Stimulated activated CD8-positive, alpha-beta memory T cell treated with anti-CD3 and anti-CD28 coated beads, Interleukin-4, amount 100 ng/mL, for 48 hours (primary cell): ENCODE results near the gene SDK2.
A peak's percentile ranks its signal among the peaks of the same experiment; 100 is the strongest.

Experiments
- DNase-seq: peaks from one replicate; pipeline ENCODE4 v3.0.0-alpha.2; 2020

SDK2 gene

DNA sequence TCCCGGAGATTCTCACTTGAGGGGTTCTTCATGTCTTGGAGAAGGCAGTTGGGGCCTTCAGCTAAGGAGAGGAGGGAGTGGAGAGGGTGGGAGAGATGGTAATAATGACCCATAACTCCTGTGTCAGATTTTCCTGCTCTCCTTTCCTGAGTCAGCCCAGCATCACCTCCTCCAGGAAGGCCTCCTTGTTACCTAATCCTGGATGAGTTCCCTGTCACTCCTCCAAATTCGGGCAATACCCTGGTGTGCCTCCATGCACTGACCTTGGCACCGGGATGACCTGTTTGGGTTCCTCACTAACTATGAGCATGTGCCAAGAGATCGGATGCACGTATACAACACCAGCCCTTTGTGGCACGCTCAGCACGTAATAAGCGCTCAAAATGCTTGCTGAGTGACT, 38.8 kb downstream of the SDK2 start:
- no peak for DNase-seq

DNA sequence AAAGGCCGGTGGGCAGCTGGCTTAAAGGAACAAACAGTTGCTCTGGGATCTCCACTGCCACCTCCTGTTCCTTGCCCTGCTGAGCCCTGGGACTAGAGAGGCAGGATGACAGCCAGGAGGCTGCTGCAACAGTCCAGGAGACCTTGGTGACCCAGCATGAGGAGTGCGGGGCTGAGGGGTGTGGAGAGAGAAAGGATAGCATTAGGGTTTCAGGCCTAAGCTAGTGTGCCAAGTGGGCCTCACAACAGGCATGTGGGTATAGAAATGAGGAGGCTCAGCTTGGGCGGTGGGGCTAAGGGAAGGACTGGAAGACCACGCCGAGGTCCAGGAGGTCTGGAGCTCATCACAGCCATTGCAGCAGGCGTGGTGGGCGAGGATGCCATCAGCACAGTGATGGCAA, 39.8 kb downstream of the SDK2 start:
- no peak for DNase-seq

GRCh38 chr17:73603971-73604370, 40.3 kb downstream of the SDK2 start:
- no peak for DNase-seq

DNA sequence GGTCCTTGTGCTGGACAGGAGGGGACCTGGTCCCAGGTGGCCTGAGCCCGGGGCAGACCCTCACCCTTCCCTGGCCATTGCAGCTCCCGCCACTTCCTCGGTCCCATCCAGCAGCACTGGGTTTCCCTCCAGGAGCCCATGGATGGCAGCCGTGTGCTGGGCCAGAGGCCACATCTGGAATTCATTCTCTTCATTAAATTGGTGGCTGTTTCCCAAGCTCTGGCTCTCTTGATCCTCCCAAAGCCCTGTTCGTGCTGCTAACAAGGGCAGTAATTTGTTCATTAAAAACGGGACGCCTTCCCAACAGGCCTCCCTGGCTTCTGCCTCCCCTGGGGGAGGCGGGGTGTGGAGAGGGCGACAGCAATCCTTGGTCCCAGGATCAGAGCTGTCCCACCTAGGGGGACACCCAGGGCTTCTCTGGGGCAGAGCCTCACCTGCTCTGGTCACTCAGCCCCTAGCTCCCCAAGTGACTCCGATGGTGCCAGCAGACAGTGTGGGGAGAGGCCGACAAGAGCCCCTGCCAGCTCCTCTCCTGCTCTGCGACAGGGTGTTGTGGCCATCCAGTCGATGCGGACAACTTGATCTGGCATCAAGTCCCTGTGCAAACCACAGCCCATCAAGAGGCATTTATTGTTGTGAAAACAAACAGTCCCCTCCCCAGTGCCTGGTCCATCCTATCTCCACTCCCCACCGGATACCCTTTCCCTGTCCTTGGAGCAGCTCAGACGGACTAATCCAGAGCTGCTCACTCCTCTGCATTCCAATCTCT, 44.0 kb downstream of the SDK2 start:
- no peak for DNase-seq

DNA sequence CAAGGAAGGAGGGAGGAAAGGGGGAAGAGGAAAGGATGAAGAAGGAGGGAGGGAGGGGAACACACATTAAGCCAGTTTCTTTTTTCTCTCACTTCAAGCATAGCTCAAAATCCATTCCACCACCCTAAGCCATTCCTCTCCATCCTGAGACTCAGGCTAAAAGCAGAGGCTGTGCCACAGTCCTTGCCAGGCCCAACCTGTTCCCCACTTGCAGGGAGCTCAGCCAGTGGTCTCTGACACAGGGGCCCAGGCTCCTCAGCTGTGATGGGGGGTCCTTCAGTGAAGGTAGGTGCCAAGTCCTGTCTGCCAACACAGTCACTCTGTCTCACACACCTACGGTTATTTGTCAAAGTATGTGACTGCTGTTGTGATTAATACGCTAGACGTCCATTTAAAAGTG, 44.6 kb downstream of the SDK2 start:
- DNase-seq: no peak

GRCh38 chr17:73598212-73598611, 46.0 kb downstream of the SDK2 start:
- DNase-seq: no peak

- DNase-seq: no peak
Measured at GRCh38 chr17:73595931-73596330, 48.3 kb downstream of the SDK2 start.

DNA sequence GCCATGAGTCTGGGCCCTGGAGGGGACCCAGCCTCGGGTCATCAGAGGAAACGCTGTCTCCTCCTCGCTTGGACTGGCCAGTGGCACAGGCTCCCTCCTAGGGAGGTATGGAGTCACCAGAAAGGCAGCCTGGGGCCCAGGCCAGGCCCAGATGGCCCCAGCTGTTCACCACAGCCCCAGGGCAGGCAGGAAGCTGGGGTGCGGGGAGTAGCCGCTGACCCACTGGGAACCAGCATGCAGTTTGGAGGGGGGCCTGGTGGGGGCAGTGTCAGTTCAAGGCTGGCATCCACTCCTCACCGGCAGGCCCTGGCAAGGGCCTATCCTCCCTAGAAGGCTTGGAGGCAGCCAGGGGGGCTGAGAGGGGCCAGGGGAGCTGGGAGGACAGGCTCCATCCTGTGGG, 48.8 kb downstream of the SDK2 start:
- peak; percentile 68 for DNase-seq

- no peak for DNase-seq
Measured at GRCh38 chr17:73595068-73595467, 49.2 kb downstream of the SDK2 start.

- DNase-seq: no peak
Measured at GRCh38 chr17:73594598-73594997, 49.6 kb downstream of the SDK2 start.

DNA sequence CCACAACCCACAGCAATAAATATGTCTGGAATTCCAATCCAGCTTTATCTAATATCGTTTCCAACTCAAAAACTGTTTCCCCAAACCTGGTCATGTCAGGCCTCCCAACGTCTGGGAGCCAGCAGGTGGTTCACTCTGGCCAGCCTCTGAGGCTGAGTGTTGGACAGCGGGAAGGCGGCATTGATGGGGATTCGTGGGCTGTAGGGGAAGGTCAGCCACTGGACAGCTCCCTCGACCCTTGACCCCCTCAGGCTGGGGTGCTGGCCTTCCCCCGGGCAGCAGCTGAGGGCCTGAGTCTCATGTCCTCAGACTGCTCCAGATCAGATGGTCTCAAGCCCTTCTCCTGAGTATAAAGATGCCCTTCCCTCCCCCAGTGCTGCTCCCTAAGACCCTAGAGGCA, 50.2 kb downstream of the SDK2 start:
- DNase-seq: no peak

- no peak for DNase-seq
Measured at GRCh38 chr17:73593249-73593965, 50.8 kb downstream of the SDK2 start.

DNA sequence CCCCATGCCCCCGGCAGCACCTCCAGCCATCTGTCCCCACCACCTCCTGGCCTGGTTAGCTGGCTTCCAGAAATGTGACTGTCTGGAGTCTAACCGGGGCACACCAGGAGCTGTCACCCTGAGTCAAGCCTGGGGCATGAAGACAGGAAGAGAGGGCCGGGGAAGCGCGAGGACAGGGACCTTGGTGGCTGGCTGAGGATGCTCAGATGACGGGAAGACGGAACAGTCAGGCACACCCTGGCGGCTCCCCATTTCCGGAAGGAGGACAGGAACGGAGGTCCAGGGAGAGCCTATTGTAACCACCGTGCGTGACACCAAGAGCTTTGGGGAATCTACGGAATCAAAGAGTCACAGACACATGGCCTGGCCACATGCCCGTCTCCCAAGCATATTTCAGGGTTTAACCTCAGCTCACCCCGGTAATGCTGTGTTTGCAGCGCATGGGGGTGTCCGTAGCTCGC, 51.7 kb downstream of the SDK2 start:
- DNase-seq: peak; percentile 44

- no peak for DNase-seq
Measured at GRCh38 chr17:73592079-73592415, 52.2 kb downstream of the SDK2 start.

GRCh38 chr17:73591296-73592078, 52.8 kb downstream of the SDK2 start:
- peak; percentile 43 for DNase-seq

DNA sequence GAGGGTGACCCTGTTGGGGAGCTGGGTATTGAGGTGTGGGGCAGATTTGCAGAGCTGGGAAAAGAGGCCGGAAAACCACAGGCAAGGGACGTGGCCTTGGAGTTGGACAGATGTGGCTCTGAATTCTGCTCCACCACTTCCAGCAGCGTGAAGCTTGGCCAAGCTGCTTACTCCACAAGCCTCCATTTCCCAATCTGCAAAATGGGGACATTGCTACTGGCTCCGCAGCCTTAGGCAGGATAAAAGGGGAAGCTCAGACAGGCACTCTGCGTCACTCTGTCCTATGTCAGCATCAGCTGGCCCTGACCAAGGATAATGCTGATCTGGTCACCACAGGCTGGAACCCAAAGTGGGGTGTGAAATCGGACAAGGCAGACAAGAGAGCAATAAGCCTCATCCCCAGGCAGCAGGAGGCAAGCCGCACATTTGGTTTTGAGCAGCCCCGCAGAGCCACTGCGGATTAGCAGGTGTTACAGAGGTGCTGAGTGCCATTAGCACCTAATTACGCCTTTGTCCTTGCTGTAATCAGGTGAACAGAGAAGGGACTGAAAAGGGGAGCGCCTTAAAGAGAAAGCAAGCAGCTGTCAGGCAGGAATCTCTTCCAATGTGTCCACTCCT, 54.8 kb downstream of the SDK2 start:
- no peak for DNase-seq

DNA sequence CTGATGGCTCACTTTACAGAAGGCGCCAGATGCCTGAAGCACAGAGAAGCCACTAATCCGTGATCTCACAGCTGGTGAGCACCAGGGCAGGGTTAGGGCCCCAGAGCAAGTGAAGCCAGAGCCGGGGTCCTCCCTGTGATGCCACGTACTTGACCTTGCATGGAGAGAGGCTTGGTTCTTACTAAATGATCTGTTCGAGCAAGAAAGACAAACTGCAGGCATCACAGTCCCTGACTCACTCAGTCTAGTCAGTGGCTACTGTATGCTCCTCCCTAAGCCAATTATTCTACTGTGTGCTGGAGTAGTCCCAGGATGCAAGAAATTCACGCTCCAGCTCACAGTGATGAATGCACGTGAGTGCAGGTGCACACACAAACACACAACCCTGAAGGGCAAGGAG, 55.4 kb downstream of the SDK2 start:
- no peak for DNase-seq

DNA sequence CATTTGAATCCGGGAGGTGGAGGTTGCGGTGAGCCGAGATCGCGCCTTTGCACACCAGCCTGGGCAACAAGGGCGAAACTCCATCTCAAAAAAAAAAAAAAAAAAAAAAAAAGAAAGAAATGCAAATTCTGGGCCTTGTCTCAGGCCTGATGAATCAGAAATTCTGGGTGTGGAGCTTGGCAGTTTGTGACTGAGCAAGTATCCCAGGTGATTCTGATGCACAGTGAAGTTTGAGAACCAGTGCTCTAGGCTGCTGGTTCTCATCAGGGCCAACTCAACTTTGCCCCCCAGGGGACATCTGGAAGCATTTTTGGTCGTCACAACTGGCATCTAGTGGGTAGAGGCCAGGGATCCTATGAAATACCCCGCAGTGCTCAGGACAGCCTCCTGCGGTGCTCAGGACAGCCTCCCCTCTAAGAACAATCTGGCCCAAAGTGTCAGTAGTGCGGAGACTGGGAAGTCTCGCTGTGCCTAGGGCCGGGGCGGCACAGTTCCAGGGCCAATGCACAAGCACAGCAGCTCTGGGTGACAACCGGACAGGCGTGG, 55.9 kb downstream of the SDK2 start:
- no peak for DNase-seq

- DNase-seq: no peak
Measured at GRCh38 chr17:73586921-73587602, 57.2 kb downstream of the SDK2 start.

DNA sequence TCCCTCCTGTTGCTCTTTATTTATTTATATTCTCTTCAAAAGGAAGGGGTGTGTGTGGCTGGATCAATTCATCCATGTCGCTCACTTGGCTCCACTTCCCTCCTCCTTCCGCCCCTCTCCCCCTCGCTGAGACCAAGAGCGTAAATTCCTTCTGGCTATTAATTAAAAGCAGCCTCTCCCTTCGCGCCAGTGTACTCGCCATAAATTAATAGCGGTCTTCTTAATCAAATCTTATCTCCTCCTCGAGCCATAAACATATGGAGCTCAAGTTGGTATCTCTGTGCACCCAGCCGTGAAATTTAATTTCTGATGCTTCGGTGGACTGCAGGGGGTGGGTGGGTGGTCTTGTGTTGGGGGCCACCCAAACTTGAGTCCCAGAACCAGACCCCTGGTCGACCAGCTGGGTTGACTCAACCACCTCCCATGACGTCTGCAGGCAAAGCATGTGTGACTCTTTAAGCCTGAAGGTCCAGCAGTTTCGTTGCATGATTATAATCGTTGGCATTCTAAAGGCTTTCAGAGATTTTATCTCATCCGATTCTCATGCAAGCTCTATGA, 57.9 kb downstream of the SDK2 start:
- no peak for DNase-seq

DNA sequence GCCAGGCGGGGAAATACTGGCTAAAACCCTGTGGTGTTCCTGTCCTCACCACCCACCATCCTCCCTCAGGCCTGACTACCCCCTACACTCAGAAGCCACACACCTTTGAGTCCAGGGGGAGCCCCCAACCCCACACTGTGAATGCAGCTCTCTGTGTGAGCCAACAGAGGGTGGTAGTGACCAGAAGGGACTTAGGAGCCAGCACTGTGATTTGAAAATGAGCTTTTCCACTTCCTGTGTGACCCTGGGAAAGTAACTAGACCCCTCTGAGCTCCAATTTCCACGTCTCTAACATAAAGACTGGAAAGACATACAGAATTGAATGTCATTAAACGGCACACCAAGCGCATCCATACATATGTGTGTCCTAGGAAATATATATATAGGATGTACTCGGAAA, 58.7 kb downstream of the SDK2 start:
- no peak for DNase-seq

DNA sequence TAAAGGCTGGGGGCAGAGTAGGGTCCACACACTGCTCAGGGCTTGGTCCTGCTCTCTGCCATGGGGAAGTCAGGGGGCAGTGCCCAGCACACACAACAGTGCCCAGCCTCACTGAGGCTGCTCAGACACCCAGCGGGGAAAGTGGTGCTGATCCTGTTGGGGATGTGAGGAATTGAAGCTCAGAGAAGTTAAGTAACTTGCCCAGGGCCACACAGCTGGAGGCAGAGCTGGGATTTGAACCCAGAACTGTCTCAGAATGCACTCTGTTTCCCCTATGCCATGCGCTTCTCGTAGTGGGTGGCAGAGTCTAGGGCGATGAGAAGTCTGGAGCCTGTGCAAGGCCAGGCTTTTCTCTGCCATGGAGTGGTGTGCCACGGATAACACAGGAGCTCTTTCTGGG, 59.3 kb downstream of the SDK2 start:
- DNase-seq: no peak
